ENCODE measurements around the gene CNIH2.
"Not testable (repeated sequence)": the region's sequence is repeated elsewhere in the genome, so short reads cannot be mapped to it uniquely, and the experiment has no call there.

CNIH2 gene

DNA sequence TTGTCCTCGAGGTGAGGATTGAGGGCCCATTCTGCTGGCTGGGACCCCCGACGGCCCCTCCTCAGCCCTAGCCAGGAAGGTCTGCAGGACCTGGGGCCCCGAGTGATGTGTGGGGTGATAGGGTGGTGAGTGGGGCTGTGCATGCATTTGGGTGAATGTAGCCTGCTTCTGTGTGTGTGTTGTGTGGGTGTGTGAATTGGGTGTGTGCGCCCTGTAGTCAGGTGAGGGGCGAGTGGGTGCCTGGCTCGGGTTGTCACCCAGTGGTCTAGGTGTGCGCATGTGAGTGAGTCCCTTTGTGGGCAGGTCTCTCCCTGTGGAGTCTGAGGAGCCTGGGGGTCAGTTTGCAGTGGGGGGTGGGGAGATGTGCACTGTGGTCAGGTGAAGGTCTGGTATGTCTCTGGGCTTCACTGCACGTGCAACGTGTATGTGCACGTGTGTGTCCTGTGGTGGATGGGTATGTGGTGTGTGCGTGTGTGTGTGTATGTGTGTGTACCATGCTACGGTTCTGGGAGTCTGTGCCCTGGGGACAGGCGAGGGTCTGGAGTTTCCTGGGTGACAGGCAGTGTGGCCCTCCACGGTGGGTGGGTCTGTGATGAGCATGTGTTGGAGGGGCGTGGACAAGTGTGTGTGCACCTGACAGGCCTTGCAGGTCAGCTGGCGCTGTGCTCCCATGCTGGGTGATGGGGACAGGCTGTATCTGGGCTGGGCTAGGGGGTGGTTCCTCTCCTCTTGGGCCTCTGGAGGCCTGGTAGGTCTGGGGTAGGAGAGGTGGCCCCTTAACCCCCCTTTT is 14.8 kb downstream of the CNIH2 start:
- no peak for DNase-seq

DNA sequence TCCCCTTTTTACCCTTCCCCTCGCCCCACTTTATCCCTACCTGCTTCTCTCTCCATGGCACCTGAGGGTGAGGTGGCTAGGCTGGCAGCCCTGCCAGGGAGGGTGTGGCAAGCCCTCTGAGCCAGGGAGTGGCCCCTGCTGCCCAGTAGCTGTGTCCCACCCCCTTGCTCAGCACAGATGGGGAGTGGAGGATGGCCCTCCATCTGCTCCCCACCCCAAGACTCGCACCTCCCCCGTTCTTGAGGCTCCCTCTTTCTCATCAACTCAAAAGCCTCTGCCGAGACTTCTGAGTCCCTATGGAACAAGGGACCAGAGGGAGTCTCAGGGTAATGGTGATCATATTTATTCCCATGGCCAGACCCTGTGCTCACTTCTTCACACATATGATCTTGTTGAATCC is 15.4 kb downstream of the CNIH2 start:
- DNase-seq = no peak

DNA sequence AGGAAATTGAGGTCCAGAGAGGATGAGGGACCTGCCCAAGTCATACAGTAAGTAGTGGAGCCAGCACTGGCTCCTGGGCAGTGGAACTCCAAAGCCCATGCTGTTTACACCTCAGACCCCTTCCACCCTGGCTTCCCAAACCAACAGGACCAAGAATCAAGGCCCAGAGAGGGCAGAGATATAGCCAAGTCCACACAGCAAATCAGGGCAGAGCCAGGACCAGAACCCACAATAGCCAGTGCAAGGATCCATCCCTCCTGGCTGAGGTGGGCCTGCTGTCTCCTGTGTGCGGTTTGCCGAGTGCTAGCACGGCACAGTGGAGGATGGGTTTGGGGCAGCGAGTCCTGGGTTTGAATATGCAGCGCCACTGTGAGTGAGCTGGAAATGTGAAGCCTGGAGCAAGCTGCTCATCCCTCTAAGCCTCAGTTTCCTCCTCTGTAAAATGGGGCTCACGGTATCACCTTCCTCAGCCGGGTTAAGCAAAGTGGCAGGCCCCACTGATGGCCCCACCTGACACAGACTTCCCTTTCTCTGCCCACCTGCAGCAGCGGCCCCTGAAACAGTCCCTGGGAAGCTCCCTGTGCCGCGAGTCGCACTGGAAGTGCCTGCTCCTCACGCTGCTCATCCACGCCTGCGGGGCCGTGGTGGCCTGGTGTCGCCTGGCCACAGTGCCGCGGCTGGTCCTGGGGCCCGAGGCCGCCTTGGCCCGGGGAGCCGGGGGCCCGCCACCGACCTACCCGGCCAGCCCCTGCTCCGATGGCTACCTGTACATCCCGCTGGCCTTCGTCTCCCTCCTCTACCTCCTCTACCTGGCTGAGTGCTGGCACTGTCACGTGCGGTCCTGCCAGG is 16.0 kb downstream of the CNIH2 start:
- no peak for DNase-seq

DNA sequence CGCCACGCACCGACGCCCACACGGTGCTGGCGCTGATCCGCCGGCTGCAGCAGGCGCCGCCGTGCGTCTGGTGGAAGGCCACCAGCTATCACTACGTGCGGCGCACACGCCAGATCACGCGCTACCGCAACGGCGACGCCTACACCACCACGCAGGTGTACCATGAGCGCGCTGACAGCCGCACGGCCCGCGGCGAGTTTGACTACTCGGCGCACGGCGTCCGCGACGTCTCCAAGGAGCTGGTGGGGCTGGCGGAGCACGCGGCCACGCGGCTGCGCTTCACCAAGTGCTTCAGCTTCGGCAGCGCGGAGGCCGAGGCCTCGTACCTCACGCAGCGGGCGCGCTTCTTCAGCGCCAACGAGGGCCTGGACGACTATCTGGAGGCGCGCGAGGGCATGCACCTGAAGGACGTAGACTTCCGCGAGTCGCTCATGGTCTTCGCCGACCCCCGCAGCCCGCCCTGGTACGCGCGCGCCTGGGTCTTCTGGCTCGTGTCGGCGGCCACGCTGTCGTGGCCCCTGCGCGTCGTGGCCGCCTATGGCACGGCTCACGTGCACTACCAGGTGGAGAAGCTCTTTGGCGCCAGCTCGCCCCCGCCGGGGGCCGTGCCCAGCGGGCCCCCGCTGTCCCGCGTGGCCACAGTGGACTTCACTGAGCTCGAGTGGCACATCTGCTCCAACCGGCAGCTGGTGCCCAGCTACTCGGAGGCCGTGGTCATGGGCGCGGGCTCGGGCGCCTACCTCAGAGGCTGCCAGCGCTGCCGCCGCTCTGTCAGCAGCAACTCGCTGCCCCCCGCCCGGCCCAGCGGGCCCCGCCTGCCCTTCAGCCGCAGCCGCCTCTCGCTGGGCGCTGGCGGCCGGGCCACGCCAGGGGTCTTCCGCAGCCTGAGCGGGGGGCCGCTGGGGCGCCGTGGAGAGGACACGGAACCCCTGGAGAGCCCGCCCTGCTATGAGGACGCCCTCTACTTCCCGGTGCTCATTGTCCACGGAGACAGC is 16.9 kb downstream of the CNIH2 start:
- DNase-seq = no peak

DNA sequence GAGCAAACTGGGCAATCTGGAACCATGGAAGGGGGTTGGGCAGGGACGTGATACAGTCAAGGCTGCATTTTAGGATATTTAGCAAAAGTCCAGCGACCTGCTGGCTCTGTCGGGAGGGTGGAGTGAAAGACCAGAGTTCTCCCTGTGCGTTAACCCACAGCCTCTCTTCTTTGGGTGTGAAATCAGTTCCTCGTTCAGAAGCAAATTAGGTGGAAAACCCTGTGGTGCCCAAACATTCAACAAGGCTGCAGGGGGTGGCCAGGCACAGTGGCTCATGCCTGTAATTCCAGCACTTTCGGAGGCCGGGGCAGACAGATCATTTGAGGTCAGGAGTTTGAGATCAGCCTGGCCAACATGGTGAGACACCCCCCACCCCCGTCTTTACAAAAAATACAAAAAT is 19.6 kb downstream of the CNIH2 start:
- DNase-seq = no peak

DNA sequence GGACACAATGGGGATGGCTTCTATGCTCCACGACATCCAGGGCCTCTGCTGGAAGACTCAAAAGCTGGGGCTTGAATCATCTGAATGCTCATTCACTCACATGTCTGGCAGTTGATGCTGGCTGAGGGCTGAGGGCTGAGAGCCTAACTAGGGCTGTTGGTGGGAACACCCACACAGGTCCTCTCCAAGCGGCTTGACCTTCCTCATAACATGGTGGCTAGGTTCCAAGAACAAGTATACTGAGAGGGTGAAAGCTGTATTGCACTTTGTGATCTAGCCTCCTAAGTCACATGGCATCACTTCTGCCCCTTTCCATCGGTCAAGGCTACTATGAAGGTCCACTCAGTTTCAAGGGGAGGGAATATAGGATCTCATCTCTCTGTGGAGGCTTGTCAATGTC is 21.2 kb downstream of the CNIH2 start:
- DNase-seq = no peak

DNA sequence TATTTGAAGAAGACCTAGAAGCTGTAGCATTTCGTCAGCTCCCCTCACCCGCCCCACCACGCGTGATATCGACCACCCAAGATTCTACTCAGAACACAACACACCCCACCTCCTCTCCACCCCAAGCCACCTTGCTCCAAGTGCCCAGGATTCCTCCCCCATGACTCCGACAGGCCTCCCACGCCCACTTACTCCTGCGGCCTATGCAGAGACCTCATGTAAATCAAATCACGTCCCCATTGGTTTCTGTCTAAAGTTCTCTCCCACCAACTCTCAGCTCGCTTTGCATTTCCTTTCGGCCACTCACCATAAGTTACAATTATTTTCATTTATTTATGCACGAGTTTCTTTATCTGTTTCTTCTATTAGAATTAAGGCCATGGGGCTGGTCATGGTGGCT is 24.7 kb downstream of the CNIH2 start:
- no peak for DNase-seq

DNA sequence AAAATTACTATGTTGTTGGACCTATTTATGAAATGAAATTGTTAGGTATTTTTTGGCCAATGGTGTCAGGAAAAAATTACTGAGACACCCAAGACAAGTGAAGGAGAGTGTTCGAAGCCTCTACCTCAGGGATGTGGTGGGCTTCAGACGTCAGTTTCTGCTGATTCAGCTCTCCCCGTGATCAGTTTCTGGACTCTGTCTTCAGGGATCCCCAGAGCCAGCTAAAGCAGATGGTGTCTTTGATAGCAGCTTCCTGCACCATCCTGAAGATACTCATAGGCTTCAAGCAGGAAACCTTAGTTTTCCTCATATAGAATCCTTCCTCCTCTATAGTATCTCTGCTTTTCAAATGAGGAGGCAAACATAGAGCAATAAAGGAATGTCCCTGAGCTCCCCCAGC is 31.5 kb downstream of the CNIH2 start:
- DNase-seq = no peak

DNA sequence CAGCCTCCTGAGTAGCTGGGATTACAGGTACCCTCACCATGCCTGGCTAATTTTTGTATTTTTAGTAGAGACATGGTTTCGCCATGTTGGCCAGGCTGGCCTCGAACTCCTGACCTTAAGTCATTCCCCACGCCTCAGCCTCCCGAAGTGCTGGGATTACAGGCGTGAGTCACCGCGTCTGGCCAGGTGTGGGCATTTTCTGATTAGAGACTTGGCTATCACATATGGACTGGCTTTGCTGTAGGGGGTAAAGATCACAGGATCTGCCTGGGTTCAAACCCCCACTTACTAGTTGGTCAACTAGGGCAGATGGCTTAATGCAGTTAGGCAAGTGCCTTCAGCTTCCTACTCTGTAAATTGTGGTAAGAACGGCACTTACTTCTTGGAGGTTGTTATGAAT is 32.3 kb downstream of the CNIH2 start:
- DNase-seq = no peak

DNA sequence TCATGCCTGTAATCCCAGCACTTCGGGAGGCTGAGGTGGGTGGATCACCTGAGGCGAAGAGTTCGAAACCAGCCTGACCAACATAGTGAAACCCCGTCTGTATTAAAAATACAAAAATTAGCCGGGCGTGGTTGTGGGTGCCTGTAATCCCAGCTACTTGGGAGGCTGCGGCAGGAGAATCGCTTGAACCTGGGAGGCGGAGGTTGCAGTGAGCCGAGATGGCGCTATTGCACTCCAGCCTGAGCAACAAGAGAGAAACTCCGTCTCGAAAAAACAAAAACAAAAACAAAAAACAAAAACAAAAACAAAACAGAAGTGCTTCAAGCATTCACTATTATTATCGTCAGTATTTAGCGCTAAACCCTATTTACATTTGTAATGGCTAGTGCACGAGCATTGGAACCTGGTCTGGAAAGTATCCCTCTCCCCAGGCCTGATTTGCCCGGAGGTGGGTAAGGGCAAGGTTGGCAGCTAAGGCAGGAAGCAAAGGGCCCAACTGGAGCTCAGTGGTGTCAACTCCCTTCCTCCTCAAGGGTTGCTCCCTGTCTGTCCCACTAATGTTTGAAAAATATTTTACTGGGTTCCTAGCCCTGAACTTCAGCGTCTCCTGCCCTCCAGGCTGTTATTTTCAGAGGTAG is 32.9 kb downstream of the CNIH2 start:
- not testable (repeated sequence) for DNase-seq

DNA sequence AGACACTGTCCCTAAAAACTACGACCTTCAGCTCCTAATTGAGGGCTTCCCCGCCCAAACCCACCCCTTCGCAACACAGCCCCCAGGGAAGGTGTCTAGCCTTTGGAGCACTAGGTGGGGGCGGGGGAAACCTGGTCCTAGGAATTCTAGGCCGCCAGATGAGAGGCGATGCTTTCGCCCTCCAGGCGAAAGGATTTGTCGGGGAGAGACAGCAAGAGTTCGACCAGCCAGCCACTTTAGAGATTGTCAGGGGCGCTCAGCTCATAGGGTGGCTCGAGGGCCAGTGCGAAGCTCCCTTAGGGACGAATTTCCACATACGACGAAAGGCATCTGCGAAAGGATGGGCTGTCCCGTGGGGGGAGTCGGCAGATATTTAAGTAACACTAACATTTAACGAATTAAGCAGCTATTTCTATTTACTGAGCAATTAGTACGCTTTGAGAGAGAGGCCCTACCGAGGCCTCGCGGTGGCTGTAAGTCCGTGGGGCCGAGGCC is 33.5 kb downstream of the CNIH2 start:
- DNase-seq = no peak

DNA sequence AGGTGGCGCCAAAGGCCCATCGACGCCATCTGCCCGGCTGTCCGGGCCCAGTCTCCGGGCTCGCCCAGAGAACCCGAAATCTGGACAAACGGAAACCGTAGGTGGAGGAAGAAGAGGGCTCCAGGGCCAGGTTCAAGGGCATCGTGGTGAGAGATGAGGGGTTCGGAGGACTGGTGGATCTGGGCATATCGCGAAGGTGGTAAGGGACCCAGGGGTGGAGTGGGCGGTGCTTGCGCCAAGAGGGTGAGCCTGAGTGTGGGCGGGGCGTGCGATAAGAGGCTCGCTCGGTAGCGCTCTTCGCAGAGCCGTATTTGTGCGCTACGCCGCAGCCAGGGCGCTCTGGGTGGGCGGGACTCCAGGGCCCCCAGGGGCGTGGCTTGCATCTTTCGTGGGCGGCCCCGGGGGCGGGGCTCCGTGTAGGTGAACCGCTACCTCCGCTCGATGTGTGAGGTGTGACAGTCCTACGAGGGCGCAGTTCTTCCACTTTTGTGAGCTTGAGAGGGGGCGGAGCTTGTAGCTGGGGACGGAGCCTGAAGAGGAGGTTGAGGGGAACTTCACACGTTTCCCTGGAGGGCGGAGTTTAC is 34.1 kb downstream of the CNIH2 start:
- DNase-seq = peak; percentile 97

DNA sequence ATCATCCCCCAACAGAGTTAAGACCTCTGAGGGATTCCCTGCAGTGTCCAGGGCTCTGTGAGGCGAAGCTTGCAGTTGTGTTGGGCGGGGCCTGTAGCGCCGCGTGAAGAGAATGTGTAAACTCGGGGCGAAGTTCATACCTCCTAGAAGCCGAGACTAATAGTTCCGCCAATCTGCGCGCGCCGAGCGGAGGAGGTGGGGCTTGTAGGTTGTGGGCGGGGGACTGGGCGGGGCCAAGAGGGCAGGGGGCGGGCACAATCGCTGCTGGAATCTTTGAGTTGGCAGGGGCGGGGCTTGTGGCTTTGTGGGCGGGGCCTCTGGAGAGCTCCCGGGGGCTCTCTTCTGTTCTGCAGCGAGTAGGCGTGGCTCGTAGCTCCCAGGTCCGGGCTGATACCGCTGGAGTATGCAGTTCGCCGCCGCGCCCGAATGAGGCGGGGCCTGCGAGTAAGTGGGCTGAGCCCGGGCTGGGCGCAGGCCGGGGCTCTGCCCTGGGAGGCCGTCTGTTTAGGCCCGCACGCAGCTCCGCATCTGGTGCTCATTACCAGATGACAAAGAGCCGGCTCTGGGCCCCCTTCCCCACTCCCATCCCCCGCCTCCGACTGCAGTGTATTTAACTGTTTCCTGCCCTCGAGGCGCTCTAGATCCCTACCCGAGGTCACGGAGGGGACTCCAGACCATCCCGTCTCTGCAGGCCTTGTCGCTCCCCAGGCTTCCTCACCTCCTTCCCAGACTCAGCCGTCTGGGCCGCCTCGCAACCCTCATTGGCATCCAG is 34.8 kb downstream of the CNIH2 start:
- DNase-seq = peak; percentile 96

DNA sequence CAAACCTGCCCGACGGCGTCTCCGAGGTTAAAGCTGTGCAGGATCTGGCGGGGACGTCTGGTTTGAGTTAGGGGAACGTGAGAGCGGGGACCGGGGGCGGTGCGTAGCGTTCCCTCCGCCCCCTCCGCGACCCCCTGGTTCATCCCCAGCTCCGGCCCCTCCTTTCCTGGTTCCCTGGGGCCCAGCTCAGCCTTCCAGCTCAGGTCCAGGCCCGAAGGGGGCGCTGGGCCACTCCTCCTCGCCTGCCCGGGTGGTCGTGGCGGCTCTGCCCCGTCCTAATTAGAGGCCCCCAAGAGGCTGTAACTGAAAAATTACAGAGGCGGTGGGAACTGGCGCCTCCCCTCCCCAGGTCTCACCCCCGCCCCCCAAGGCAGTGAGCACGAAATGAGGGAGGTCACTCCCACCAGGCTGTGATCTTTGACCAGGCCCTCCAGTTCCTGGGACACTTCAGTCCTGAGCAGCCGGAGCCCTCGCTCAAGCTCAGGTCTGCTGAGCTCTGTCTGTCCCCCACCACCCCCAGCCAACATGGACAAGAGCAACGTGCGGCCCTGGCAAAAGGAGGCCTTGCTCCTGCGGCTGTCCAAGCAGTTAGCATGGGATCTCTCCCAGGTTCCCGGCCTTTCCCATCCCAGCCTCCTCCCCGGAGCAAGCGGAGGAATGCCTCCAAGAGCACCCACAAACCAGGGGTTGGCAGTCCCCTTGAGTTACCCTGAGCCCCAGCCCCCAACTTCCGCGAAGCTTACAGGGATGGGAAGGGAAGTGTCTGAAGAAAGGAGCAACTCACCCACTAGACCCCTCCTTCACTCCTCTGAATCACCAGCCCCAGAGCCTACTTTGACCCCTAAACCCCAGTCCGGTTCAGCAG is 35.6 kb downstream of the CNIH2 start:
- no peak for DNase-seq

DNA sequence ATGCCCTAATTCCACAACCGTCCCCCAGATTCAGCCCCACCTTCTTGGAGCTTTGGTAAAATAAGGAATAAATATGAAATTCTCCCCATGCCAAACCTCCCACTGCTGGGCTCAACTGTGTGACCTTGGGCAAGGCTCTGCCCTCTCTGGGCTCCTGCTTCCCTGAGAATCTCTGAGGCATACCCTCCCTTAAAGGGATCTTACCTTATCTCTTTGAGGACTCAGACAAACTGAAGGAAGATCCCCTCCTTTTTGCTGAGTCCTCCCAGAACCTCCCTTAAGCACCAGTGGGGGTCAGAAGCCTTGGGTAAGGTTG is 36.2 kb downstream of the CNIH2 start:
- DNase-seq = no peak

DNA sequence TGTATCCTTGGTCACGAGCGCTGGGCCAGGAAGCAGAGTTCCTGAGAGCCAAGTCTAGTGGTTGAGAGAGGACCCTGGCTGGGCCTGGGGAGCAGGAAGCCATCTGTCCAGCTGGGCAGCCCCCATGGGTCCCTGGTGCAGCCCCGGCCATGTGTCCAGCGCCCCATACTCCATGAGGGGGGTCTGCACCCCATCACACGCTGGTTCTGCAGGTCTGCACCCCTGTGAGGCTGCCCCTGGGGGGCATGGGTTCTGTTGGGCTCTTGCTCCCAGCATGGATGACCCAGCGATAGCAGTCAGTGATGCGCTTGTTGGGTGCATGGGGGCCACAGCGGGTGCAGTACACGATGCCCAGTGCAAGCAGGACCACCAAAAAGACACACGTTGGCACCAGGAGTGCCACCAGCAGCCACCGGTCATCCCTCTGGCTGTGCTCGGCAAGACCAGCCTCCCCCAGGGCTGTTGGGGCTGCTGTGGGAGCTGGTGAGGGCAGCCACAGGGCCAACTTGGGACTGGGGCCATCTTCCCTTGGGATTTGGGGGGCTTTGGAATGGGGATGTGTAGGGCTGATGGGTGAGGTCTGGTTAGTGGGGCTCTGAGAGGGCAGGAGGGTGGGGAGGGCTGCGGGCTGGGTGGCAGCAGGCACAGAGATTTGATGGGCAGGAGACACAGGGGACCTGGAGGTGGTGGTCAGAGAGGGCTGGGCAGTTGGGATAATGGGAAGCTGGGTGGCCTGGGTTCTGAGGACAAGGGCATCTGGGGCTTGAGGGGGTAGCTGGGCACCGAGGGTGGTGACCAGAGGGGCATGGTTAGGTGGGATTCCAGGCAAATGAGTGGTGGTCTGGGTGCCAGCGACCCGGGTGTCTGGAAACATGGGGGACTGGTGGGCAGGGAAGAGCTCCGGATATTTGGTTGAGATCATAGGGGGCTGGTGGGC is 36.9 kb downstream of the CNIH2 start:
- no peak for DNase-seq

DNA sequence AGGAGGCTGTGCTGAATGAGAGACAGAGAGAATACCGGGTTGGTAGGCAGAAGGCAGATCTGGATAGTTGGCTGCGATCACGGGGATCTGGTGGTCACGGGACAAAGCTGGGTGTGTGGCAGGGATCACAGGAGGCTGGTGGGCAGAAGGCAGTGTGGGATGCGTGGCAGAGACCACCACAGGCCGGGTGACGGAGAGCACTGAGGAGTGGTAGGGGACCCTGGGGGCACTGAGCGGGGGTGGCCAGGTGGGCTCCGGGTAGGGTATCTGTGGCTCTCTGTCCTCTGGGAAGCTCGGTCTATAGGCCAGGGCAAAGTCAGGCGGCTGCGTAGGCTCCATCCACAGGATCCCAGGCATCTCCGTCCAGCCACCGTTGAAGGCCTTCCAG is 37.5 kb downstream of the CNIH2 start:
- DNase-seq = no peak

DNA sequence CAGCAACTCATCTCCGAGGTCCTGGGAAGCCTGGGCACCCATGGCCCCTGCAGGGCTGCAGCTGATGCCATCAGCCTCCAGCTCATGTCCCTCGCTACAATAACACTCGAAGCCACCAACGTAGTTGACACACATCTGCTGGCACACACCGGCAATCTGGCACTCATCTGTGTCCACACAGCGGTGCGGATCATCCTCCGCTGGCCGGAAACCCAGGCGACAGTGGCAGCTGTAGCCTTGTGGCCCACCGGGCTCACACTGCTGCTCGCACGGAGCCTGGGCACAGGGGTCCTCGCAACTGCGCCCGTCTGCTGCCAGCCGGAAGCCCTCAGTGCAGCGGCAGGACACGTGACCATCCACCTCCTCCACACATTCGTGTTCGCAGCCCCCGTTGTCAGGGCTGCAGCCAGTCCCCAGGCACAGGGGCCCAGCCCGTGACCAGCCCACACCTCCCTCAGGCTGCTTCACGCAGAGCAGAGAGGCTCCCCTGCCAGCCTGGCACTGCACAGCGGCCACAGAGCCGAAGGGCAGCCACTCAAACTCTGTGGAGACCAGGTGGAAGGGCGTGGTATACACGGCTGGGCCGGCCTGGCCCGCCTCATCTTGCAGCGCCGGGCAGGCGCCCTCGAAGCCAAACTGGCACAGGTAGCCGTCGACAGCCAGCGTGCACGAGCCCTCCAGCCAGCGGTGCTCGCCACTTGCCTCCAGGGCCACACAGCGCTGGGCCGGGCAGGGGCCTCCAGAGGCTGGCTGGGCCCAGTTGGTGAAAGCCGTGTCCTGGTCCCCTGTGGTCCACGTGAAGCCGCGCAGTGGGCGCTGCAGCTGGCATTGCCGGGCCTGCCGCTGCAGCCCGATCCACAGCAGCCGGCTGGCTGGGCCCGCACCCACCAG is 38.2 kb downstream of the CNIH2 start:
- no peak for DNase-seq

All from NCI-H1105 (cell line).